Frontal cortex (tissue), 4 donors: ENCODE measurements around the gene OLIG3. TPM values are rescaled to one million over a fixed set of nuclear protein-coding genes. Genes with fewer than 3 reads are reported as not detected.

ENCODE experiments used
- DNase-seq, 2 donors: peaks; one replicate each; pipeline ENCODE4 v3.0.0; 2012; ENCODE audit warnings: low spot score in 2 of 2
- FAIRE-seq: peaks from 2 replicates; lab custom pipeline; 2012; peaks lifted over from hg19 to GRCh38; lab: Jason Lieb, UNC
- total RNA-seq: library from RNA; depleted of rRNA; stranded (reverse); fragments of >200 nt; gene quantifications from one replicate; pipeline ENCODE4 v1.2.3, GENCODE V29; 2014
- donor health status: control.
- donor health status: control.
- donor health status: control.

Gene OLIG3
- total RNA-seq, 1 donor from 2014 or later = not detected

GRCh38 chr6:137496909-137497720 is 2.9 kb upstream of the OLIG3 start:
- DNase-seq (peak in 1 of 2 donors; percentile 29), FAIRE-seq (no peak)

GRCh38 chr6:137496368-137496767 is 2.2 kb upstream of the OLIG3 start:
- DNase-seq = peak in 1 of 2 donors; percentile 21

DNA sequence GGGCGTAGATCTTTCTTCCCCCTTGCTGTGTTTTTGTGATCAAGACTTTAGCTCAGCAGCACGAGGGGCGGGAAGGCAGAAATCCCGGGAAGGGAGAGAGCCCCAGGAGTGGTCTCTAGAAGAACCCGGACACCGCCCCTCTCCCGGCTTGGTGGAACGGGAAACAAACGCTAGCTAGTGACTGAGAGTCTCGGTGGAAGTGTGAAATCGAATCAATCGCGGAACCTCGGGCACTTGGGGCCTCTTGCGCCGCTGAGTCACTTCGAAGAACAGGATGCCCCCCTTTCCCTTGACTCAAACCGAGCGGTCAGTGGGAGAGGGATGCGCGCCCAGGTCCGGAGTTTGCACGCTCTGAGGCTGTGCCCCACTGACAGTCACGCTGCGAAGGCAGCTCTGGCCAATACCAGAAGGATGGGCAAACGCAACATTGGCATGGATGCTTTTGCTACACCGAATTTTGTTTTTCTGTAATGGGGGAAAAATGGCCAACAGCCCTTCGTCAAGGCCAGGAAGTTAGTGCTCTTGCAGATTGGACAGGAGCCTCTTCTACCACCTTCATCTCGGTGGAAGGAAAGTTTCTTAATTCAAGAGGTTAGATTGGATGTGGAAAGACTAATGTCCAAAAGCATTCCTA is 1.6 kb upstream of the OLIG3 start:
- DNase-seq (peak in 1 of 2 donors; percentile 30), FAIRE-seq (no peak)

More at GRCh38 chr6:137496368-137496767, 2.2 kb upstream of the OLIG3 start:
- no peak for FAIRE-seq

DNA sequence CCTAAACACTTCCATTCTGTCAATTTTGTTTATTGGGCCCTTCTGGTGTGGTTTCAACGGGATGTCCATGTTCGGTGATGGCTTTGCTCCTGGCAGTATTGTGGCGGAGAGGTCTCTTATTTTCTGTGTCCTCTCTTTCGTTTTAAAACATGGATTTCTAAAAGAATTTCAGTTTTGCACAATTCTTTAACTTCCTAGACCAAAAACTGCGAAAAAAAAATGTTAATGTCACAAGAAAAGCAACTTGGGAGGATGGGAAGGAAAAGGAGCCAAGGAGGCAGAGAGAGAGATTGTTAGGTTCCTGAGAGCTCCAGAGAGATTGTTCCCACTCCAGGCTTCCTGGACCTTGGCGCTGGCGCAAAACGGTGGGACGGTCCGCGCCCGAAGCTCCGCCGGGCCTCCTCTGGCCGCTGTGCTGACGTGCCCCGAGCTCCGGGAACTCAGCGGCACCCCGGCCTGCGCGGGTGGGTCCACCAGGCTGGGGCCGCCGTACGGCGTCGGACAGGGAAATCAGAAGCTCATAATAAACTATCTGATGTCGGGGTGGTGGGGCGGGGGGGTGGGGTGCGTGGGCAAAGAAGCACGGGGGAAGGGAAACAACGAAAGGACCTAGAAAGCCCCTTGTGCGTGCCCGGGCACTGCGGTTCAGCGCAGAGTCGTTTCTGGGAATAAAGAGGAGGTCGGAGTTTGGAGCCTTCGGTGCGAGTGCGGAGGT is 951 bp upstream of the OLIG3 start:
- DNase-seq (peak in 1 of 2 donors; percentile 40), FAIRE-seq (no peak)

DNA sequence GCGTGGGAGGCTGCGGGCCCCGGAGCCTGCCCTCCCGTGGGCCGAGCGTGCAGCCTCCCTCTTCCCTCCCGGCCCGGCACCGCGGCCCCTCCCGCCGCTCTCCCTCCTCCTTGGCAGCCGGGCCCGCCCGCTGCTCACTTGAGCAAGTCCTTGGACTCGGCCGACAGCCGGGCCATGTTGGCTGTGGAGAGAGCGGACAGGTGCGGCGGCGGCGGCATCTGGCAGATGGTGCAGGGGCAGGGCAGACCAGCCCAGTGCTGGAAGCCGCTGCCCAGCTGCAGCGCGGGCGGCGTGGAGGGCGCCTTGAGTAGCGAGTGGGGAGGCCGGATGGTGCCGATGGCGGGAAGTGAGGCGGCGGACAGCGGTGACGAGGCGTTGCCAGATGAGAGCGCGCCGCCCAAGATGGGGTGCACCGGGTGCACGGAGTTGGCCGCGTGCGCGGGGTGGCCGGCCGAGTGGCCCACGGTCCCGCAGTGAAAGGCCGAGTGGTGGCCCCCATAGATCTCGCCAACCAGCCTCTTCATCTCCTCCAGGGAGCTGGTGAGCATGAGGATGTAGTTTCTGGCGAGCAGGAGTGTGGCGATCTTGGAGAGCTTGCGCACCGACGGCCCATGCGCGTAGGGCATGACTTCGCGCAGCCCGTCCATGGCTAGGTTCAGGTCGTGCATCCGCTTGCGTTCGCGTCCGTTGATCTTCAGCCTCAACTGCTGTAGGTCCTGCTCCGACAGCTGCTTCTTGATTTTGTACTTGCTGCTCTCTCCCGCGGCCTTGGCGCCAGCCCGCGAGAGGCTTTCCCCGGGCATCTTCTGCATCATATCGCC is 766 bp downstream of the OLIG3 start:
- FAIRE-seq = no peak
- peak in 1 of 2 donors; percentile 37 for DNase-seq

GRCh38 chr6:137492289-137493217 is 1.6 kb downstream of the OLIG3 start:
- FAIRE-seq (no peak), DNase-seq (no peak)

GRCh38 chr6:137491478-137491877 is 2.7 kb downstream of the OLIG3 start:
- FAIRE-seq = no peak

GRCh38 chr6:137490961-137491360 is 3.2 kb downstream of the OLIG3 start:
- DNase-seq = no peak
- FAIRE-seq = no peak

More at GRCh38 chr6:137491478-137491877, 2.7 kb downstream of the OLIG3 start:
- no peak for DNase-seq

DNA sequence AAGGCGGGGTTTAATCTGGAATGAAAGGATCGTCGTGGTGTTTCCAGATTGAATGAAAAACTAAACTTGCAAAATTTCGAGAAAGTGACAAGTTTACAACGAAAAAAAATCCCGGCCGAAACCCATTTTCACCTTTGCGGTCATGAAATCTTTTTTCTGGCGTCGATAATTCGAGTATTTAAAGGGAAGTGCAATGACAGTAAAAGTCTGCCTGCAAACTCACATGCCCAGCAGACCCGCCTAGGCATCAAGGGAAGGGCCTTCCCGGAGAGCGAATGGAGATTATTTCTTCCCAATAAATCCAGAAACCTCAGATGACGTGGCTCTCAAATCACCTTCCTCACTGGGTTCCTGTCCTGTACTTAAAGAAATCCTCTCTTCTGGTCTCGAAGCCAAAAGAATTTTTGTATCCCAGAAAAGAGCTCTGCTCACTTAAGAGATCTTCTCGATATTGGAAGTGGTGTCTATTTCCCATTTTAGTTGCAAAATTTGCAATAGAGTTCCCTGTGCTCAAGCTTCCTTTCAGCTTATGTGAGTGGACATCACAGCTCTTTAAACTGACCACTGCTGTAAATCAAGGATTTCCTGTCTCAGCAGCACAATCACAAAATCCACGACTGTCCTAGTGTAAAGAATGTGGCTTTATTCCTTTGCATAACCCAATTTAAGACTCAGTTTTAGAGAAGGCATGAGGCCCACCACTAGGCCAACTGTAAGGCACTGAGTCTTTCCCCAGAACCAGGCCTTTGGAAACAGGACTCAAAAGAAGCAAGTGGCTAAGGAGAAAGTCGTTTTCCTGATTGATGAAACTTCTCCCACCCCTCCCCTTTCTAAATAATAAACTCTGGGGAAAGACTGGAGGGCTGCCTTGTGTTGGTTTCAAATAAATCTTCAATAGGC is 3.9 kb downstream of the OLIG3 start:
- FAIRE-seq (no peak), DNase-seq (no peak)

DNA sequence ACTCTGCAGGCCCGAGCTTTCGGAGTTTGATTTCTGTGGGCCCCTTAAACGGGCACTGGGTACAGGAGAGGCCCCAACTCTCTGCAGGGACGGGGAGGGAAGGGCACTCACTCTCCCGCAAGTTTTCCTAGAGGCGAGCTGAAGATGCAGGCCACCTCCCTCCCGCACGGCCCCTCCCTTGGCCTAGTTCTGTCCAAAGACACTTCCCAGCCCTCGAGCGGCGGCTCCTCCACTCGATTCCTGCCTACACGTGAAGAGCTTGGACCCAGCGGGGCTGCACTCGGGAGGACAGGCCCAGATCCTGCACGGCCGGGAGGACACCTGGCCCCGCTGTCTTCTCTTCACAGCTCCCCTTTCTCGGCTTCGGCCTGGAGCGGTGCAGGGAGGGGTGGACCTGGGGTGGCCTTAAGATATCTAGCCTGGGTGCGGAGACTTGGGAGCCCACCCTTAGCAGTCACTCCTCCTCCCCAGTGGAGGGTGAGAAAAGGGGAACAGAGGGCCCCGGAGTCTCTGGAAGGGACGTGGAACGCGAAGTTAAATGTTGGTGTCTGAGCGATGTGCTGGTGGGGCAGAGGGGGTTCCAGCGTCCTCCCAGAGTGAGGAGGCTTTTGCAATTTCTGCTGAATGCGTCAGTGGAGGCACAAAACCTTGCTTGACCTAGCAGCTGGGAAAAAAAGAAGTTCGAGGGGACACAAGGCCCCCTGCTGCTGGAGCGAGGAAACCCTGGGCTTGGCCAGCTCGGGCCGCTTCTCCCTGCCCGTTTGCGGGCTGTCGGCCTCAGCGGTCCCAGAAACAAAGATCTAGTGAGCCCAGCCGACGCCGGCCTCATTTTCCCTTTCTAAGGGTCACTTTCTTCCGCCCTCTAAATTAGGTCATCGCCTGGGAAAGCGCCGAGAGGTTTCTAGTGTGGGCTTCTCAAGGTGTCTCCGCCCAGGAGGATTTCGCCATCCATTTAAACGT is 4.9 kb downstream of the OLIG3 start:
- FAIRE-seq (no peak), DNase-seq (no peak)

DNA sequence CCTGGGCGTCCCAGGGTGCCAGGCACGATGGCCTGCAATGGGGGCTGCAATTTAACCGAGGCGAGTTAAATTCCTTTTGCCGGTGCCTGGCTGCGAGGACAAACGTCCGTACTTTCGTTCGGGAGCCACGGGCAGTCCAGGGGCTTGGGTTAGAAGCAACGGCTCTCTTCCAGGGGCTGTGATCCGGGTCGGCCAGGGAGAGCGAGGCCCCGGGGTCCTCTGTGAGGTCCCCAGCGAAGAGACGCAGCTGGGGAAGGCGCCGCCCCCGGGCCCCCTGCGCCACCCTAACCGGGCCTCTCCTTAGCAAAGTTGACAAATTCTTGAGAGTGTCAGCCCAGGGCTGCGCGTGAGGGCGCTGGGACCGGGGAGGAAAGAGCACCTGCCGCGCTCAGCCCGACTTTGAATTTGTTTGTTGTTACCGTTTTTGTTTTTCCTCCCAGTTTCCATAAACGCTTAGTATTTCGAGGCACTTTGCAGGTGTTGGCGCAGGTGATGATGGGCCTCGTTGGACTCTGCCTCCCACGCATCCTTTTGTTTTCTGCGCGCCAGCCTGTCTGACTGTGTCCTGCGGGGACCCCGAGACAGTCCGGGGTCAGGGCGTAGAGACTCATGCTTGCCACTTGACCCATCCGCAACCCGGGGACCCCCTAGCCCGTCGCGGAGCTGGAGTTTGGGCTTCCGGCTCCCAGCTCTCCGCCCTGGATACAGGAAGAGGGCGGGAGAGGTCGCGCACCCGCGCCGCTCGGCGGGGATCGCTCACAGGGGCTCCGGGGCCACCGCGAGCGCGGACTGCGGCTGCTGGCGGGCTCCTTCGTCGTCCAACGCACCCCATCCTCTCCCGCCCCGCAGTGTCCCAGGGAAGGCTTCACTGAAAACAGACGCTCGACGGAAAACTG is 5.8 kb downstream of the OLIG3 start:
- no peak for FAIRE-seq
- no peak for DNase-seq

DNA sequence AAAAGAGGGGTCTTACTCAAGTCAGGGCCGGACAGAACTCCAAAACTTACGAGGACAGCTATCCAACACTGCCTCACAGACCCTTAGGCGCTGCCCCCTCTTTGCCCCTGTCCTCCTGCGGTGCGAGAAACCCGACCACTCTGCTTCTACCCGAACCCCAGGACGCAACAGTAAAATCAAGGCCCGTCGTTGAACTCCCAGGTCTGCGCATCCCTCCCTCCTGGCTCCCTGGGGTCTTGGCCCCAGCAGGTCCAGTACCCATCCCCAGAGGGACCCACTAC is 6.4 kb downstream of the OLIG3 start:
- DNase-seq = no peak

GRCh38 chr6:137487181-137487868 is 6.9 kb downstream of the OLIG3 start:
- no peak for FAIRE-seq
- no peak for DNase-seq

More for the DNA sequence above, 6.4 kb downstream of the OLIG3 start:
- no peak for FAIRE-seq

- FAIRE-seq = no peak
Observed at GRCh38 chr6:137486416-137486815, 7.8 kb downstream of the OLIG3 start.

DNA sequence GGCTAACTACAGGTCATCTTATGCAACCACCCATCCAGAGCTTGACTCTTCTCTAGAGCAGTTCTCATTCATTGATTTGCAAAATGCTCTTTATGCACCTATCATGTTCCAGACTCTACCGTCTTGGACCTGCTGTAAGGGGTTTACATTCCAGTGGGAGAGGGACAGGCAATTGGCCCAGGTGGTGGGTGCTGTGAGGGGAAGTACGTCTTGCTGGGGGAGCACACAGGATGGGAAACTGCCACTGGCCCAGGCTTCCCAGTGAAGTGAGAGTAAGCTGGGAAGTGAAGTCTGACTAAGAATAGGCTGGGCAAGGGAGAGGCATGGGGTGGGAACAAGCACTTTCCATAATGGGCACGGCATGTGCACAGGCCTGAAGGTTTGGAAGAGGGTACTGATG is 13.8 kb downstream of the OLIG3 start:
- no peak for DNase-seq
- FAIRE-seq = no peak

More at GRCh38 chr6:137486416-137486815, 7.8 kb downstream of the OLIG3 start:
- DNase-seq = no peak
